H1 (cell line): Measurements from ENCODE around the gene SLC2A4. TPM values are rescaled to one million over a fixed set of nuclear protein-coding genes. Genes with fewer than 3 reads are reported as not detected.

Experiments
- CTCF ChIA-PET: fragments of 300-600 bp; sonication (Branson Sonifier 250); formaldehyde crosslinking; loops from one replicate; lab custom pipeline; 2021; ENCODE audit not compliant: partially characterized antibody; lab: Charles Lee
- POLR2A ChIA-PET: fragments of 300-600 bp; sonication (Branson Sonifier 250); formaldehyde crosslinking; loops from one replicate; lab custom pipeline; 2021; ENCODE audit warnings: inconsistent platforms; ENCODE audit not compliant: partially characterized antibody; lab: Charles Lee
- DNase-seq, 2 experiments: peaks; one replicate each; pipeline versions ENCODE4 v3.0.0 to v3.0.0-alpha.2; 2010 to 2022; ENCODE audit warnings: low spot score in 2 of 2, low read depth in 1 of 2, mixed read lengths in 1 of 2
- FAIRE-seq: peaks from 2 replicates; lab custom pipeline; 2011; peaks lifted over from hg19 to GRCh38; lab: Jason Lieb, UNC
- H2AFZ ChIP-seq: 2 replicates; pipeline ENCODE4 v1.8.1; 2012; ENCODE audit warnings: low read length, inconsistent platforms
- H2AK5ac ChIP-seq: 2 replicates; pipeline ENCODE4 v1.6.1; 2013; ENCODE audit warnings: low read depth, low read length
- H2BK120ac ChIP-seq: replicated peaks from 2 replicates; pipeline ENCODE3; 2013; ENCODE audit warnings: low read depth, low read length, inconsistent platforms
- H2BK12ac ChIP-seq: 2 replicates; pipeline ENCODE4 v1.6.1; 2013; ENCODE audit warnings: low read depth, low read length
- H2BK15ac ChIP-seq: 2 replicates; pipeline ENCODE4 v1.6.1; 2013; ENCODE audit warnings: low read length
- H2BK20ac ChIP-seq: 2 replicates; pipeline ENCODE4 v1.6.1; 2013; ENCODE audit warnings: low read length
- H2BK5ac ChIP-seq: 2 replicates; pipeline ENCODE4 v1.6.1; 2013; ENCODE audit warnings: low read depth, low read length
- H3K14ac ChIP-seq: 2 replicates; pipeline ENCODE4 v1.6.1; 2013; ENCODE audit warnings: inconsistent platforms; ENCODE audit not compliant: insufficient read length
- H3K18ac ChIP-seq: 2 replicates; pipeline ENCODE4 v1.6.1; 2013; ENCODE audit warnings: low read length; ENCODE audit errors: extremely low read depth
- H3K23ac ChIP-seq: 2 replicates; pipeline ENCODE4 v1.6.1; 2013; ENCODE audit warnings: inconsistent platforms; ENCODE audit not compliant: insufficient read length
- H3K23me2 ChIP-seq: 2 replicates; pipeline ENCODE4 v1.6.1; 2013; ENCODE audit warnings: low read depth, low read length
- H3K27ac ChIP-seq: 2 replicates; pipeline ENCODE4 v1.6.1; 2011; ENCODE audit warnings: low read depth, low read length, inconsistent platforms
- H3K27me3 ChIP-seq, 4 experiments: replicated peaks in 1 of 4; 1 replicate in 1 of 4; 2 replicates in 3 of 4; pipeline versions ENCODE4 v1.6.1 to v1.8.1; 2011 to 2013; ENCODE audit warnings: low read length in 3 of 4, mild to moderate bottlenecking in 3 of 4, inconsistent platforms in 2 of 4, mixed read lengths in 2 of 4, moderate library complexity in 1 of 4; ENCODE audit not compliant: control insufficient read depth in 3 of 4, insufficient read depth in 3 of 4; ENCODE audit errors: extremely low read depth in 1 of 4
- H3K36me3 ChIP-seq, 4 experiments: 2 replicates each; pipeline versions ENCODE4 v1.6.1 to v1.8.1; 2011 to 2013; ENCODE audit warnings: mild to moderate bottlenecking in 4 of 4, low read length in 3 of 4, moderate library complexity in 2 of 4, control low read depth in 1 of 4, inconsistent platforms in 1 of 4; ENCODE audit not compliant: insufficient read depth in 4 of 4, control insufficient read depth in 2 of 4
- H3K4ac ChIP-seq: replicated peaks from 2 replicates; pipeline ENCODE3; 2013; ENCODE audit warnings: low read length, low read depth, mixed read lengths, inconsistent platforms; ENCODE audit not compliant: insufficient read length
- H3K4me1 ChIP-seq, 4 experiments: replicated peaks in 1 of 4; 1 replicate in 1 of 4; 2 replicates in 3 of 4; pipeline versions ENCODE4 v1.6.1 to v1.8.1; 2011 to 2013; ENCODE audit warnings: low read length in 3 of 4, inconsistent platforms in 2 of 4, mixed read lengths in 1 of 4; ENCODE audit not compliant: insufficient read depth in 4 of 4, control insufficient read depth in 3 of 4
- H3K4me2 ChIP-seq, 2 experiments: 2 replicates each; pipeline versions ENCODE4 v1.6.1 to v1.8.1; 2011 to 2013; ENCODE audit warnings: low read depth in 2 of 2, low read length in 2 of 2, control low read depth in 1 of 2, inconsistent platforms in 1 of 2, mild to moderate bottlenecking in 1 of 2; ENCODE audit not compliant: insufficient read depth in 1 of 2
- H3K4me3 ChIP-seq, 4 experiments: fragments of 200-600, 300-600 bp in 1 of 4; sonication (generic), shearing (Covaris generic), sonication (Bioruptor Twin) in 1 of 4; 2 replicates each; pipeline versions ENCODE4 v1.5.1 to v1.8.1; 2011 to 2016; ENCODE audit warnings: low read length in 4 of 4, low read depth in 3 of 4, control low read depth in 2 of 4, inconsistent platforms in 2 of 4, mild to moderate bottlenecking in 2 of 4, mixed read lengths in 1 of 4, moderate library complexity in 1 of 4; ENCODE audit not compliant: insufficient read depth in 2 of 4; ENCODE audit errors: extremely low read depth in 1 of 4
- H3K56ac ChIP-seq: replicated peaks from 2 replicates; pipeline ENCODE3; 2013; ENCODE audit warnings: low read depth, mild to moderate bottlenecking, mixed read lengths, low read length, inconsistent platforms; ENCODE audit not compliant: insufficient read length
- H3K79me1 ChIP-seq: 2 replicates; pipeline ENCODE4 v1.6.1; 2013; ENCODE audit warnings: low read depth, low read length, control low read depth
- H3K79me2 ChIP-seq, 2 experiments: 2 replicates each; pipeline versions ENCODE4 v1.6.1 to v1.8.1; 2012 to 2013; ENCODE audit warnings: low read length in 2 of 2, mild to moderate bottlenecking in 2 of 2, inconsistent platforms in 1 of 2; ENCODE audit not compliant: insufficient read depth in 2 of 2, control insufficient read depth in 1 of 2
- H3K9ac ChIP-seq, 4 experiments: replicated peaks in 1 of 4; 1 replicate in 1 of 4; 2 replicates in 3 of 4; pipeline versions ENCODE4 v1.6.1 to v1.8.1; 2011 to 2013; ENCODE audit warnings: low read depth in 3 of 4, low read length in 3 of 4, control low read depth in 2 of 4, mild to moderate bottlenecking in 2 of 4, moderate library complexity in 2 of 4, inconsistent platforms in 1 of 4; ENCODE audit errors: extremely low read depth in 1 of 4
- H3K9me3 ChIP-seq, 2 experiments: 2 replicates each; pipeline versions ENCODE4 v1.6.1 to v1.8.1; 2012 to 2013; ENCODE audit warnings: mild to moderate bottlenecking in 2 of 2, moderate library complexity in 2 of 2, control low read depth in 1 of 2, inconsistent platforms in 1 of 2, low read depth in 1 of 2, low read length in 1 of 2, mixed read lengths in 1 of 2; ENCODE audit not compliant: insufficient read depth in 2 of 2
- H4K20me1 ChIP-seq, 2 experiments: replicated peaks in 1 of 2; 2 replicates each; pipeline versions ENCODE3 to v1.8.1; 2011 to 2013; ENCODE audit warnings: inconsistent platforms in 2 of 2, low read length in 2 of 2, mild to moderate bottlenecking in 1 of 2; ENCODE audit not compliant: insufficient read depth in 2 of 2, control insufficient read depth in 1 of 2
- H4K5ac ChIP-seq: 2 replicates; pipeline ENCODE4 v1.6.1; 2013; ENCODE audit warnings: low read length, low read depth, mixed read lengths, inconsistent platforms; ENCODE audit not compliant: insufficient read length
- H4K8ac ChIP-seq: 2 replicates; pipeline ENCODE4 v1.8.0; 2013; ENCODE audit warnings: mild to moderate bottlenecking, moderate library complexity, low read length, inconsistent platforms; ENCODE audit not compliant: insufficient read depth; ENCODE audit errors: extremely low read depth
- H4K91ac ChIP-seq: replicated peaks from 2 replicates; pipeline ENCODE3; 2013; ENCODE audit warnings: low read length, mixed read lengths, inconsistent platforms; ENCODE audit not compliant: insufficient read length
- ASH2L ChIP-seq: fragments of 200-600, 300-600 bp; sonication (generic); IDR thresholded peaks from one replicate; pipeline ENCODE4 v1.7.1; 2017; ENCODE audit warnings: low read length
- ATF2 ChIP-seq: IDR thresholded peaks from 2 replicates; pipeline ENCODE4 v1.6.1; 2012; ENCODE audit warnings: low read length, inconsistent platforms
- CTBP2 ChIP-seq: IDR thresholded peaks from 2 replicates; pipeline ENCODE4 v1.7.0; 2011; ENCODE audit warnings: borderline replicate concordance, mild to moderate bottlenecking, moderate library complexity, mixed read lengths, low read length; ENCODE audit not compliant: insufficient read depth, insufficient read length
- EP300 ChIP-seq, 2 experiments: IDR thresholded peaks; 1 replicate in 1 of 2; 2 replicates in 1 of 2; pipeline ENCODE4 v1.6.1; 2011 to 2012; ENCODE audit warnings: low read depth in 2 of 2, low read length in 2 of 2, mild to moderate bottlenecking in 2 of 2, borderline replicate concordance in 1 of 2, inconsistent platforms in 1 of 2, moderate library complexity in 1 of 2
- NANOG ChIP-seq: IDR thresholded peaks from 2 replicates; pipeline ENCODE4 v1.6.1; 2011; ENCODE audit warnings: low read length, low read depth, mild to moderate bottlenecking, inconsistent platforms; ENCODE audit not compliant: insufficient read depth, poor library complexity, severe bottlenecking
- POLR2A ChIP-seq, 2 experiments: IDR thresholded peaks; 1 replicate in 1 of 2; 2 replicates in 1 of 2; pipeline ENCODE4 v1.6.1; 2011; ENCODE audit warnings: low read depth in 2 of 2, low read length in 2 of 2, mild to moderate bottlenecking in 2 of 2; ENCODE audit errors: control extremely low read depth in 1 of 2
- SP4 ChIP-seq: IDR thresholded peaks from 2 replicates; pipeline ENCODE4 v1.6.1; 2012; ENCODE audit warnings: low read length, inconsistent platforms
- TBP ChIP-seq: IDR thresholded peaks from 2 replicates; pipeline ENCODE4 v1.6.1; 2011; ENCODE audit warnings: low read depth, low read length, improper control_type of control experiment
- WGBS, 2 experiments: shearing (Covaris generic) in 1 of 2; methylation state at CpG; one replicate each; pipeline versions ENCODE4 v1.1.6 to v1.1.7; 2013 to 2015; ENCODE audit warnings: low lambda C conversion rate in 2 of 2, mixed read lengths in 2 of 2, inconsistent platforms in 1 of 2, low coverage in 1 of 2, missing lambda C conversion rate in 1 of 2; ENCODE audit not compliant: insufficient replicate concordance in 2 of 2, insufficient coverage in 1 of 2, insufficient read length in 1 of 2; ENCODE audit errors: extremely low coverage in 1 of 2, missing lambda C conversion rate in 1 of 2; 5-methylcytosine and 5-hydroxymethylcytosine counted together
- polyA plus RNA-seq, 7 experiments: library from polyadenylated mRNA; depleted of rRNA in 3 of 7; stranded (reverse) in 5 of 7; unstranded in 2 of 7; fragments of >200 nt in 5 of 7; fragments of 200-250 nt in 2 of 7; gene quantifications; 1 replicate in 5 of 7; 2 replicates in 1 of 7; 4 replicates in 1 of 7; pipeline versions ENCODE4 v1.2.1 to v1.2.3, GENCODE V29; 2011 to 2013; ENCODE audit warnings: missing spikeins in 2 of 7, mixed read lengths in 2 of 7
- total RNA-seq: library from RNA; stranded (reverse); fragmentation: NEBNext Ultra II Directional; extraction: Animal tissue kit (Norgen Biotek cat#: 25700); gene quantifications from 2 replicates; pipeline ENCODE4 v1.2.1, GENCODE V29; 2021

Gene SLC2A4
- total and polyA plus RNA-seq, 2 of the 8 experiments (the other 6 are each of a cell fraction or from before 2014, with no cell fraction given), result 5.7 to 6.9 TPM

- 5% methylated on average over 46 of the region's 72 CpGs; no CpG with 5 or more reads in 1 of the 2 experiments for WGBS, 2 experiments
- POLR2A ChIA-PET, result interaction anchor here (0.8 to 19.7 kb wide), 20 partner anchors 9 to 452 kb away, joined by 3 to 386 read pairs (median 6); partner anchors contain the start of genes ACADVL, CLDN7, CTDNEP1 and DLG4
- Histone ChIP-seq H3K27me3 (no peaks in the 10 kb centered on the region), H3K4ac (no peak within 1 kb of the TSS), H3K9me3 (no peaks in the 10 kb centered on the region), H2BK120ac (no peak within 1 kb of the TSS), H2AK5ac (peak within 1 kb of the TSS; percentile 26; the same call in 1 of the 2 replicates), H3K79me2 (peaks cover 13 to 68% of the 10 kb centered on the region in 2 experiments), H3K79me1 (peaks cover 13% of the 10 kb centered on the region), H3K18ac (peak within 1 kb of the TSS; percentile 48), H4K91ac (peak within 1 kb of the TSS; percentile 17), H3K27ac (peak within 1 kb of the TSS; percentile 71), H2BK15ac (no peak within 1 kb of the TSS; the same call in 1 of the 2 replicates), H4K20me1 (peaks cover 17 to 41% of the 10 kb centered on the region in 2 experiments), H2BK5ac (peak within 1 kb of the TSS; percentile 87), H2BK12ac (0 out of 2 replicates have a peak within 1 kb of the TSS, but pooled peaks have one; percentile 33), H3K9ac (peak within 1 kb of the TSS; percentile 73 to 90 (median 82)), H3K56ac (peak within 1 kb of the TSS; percentile 87), H3K4me1 (peaks cover 3 to 14% (median 6%) of the 10 kb centered on the region in 4 experiments; a peak in 6 of 7 replicates), H3K14ac (no peak within 1 kb of the TSS), H2AFZ (no peak within 1 kb of the TSS), H3K23me2 (no peaks in the 10 kb centered on the region), H3K36me3 (peaks cover 17 to 32% (median 30%) of the 10 kb centered on the region in 4 experiments; a peak in 7 of 8 replicates), H4K5ac (peak within 1 kb of the TSS; percentile 83), H3K4me2 (peak within 1 kb of the TSS; percentile 56 to 85), H2BK20ac (no peak within 1 kb of the TSS), H4K8ac (peak within 1 kb of the TSS; percentile 96), H3K4me3 (peak within 1 kb of the TSS; percentile 68 to 89 (median 80)), H3K23ac (no peak within 1 kb of the TSS)
- peak; percentile 52 for FAIRE-seq
- CTCF ChIA-PET, result interaction anchor here (1.0 to 6.4 kb wide), 4 partner anchors 10 to 219 kb away, joined by 3 to 46 read pairs (median 4); partner anchors contain the start of genes ACADVL and DLG4
- peak in 1 of 2 experiments; percentile 95 for DNase-seq
- TF ChIP-seq CTBP2 (no peak), ASH2L (peak; percentile 85), NANOG (peak; percentile 53), EP300 (IDR thresholded peaks at IDR 0.05; ENCODE audit: borderline replicate concordance in 1 of 2, low read depth in 2 of 2, low read length in 2 of 2) (0 out of 3 replicates have a peak, but pooled peaks of 1 of the 2 experiments have one; percentile 61), SP4 (peak; percentile 99), TBP (peak; percentile 47; the same call in 1 of the 2 replicates), POLR2A (IDR thresholded peaks at IDR 0.05; ENCODE audit: control extremely low read depth in 1 of 2, low read depth in 2 of 2, low read length in 2 of 2) (peak; percentile 66 to 89), ATF2 (peak; percentile 25; the same call in 1 of the 2 replicates)
These were observed 47.2 kb upstream of the SLC2A4 start, which contains the start of gene DVL2 for GRCh38 chr17:7234083-7234951. DVL2 (minus strand) TSS chr17:7234517; CDS start chr17:7234262, 255 bp downstream.
